HuH-7.5 (cell line): ENCODE results near the gene ZNF468.
"Not testable (repeated sequence)": the region's sequence is repeated elsewhere in the genome, so short reads cannot be mapped to it uniquely, and the experiment has no call there.

Experiments
- DNase-seq: peaks from one replicate; pipeline ENCODE4 v3.0.0; 2011; ENCODE audit warnings: low spot score

ZNF468 gene

DNA sequence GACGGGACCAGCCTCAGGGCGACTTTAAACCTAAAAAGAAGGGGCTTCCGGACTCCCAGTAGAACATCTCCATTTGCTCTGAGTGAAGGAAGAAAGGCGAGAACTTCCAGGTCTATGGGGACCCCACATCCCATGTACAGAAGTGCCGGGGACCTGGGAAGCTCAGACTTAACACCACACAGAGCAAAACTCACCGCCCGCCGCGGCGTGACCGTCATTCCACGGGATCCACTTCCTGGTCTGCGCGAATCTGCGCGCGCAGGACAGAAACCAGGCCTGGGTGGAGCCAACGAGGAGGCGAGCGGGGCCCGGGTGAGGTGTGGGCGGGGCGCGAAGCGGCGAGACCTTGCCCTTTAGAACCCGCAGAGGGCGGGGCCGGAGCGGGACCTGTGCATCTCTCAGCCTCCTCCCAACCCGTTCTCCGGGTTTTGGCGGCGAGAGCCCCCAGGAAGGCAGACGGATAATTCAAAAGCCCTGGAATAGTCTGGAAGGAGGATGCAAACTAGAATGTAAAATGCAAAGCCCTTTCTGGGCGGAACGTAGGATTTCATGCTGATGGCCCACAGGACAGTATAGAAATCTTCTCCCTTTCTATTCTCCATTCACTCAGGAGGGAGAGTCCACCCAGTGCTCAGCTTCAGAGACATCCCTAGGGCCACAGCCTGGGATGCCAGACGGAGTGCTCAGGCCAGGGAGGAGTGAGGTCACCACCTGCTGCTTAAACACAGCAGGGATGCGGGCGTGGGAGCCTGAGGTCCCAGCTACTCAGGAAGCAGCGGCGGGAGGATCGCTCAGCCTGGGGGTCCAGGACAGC, at the start of gene ZNF468:
Gene ZNF468, minus strand, starts transcription at position 242 of the 814 bp plus-strand sequence. CDS start 3,347 bp downstream, outside the sequence.
- DNase-seq = peak; percentile 31

DNA sequence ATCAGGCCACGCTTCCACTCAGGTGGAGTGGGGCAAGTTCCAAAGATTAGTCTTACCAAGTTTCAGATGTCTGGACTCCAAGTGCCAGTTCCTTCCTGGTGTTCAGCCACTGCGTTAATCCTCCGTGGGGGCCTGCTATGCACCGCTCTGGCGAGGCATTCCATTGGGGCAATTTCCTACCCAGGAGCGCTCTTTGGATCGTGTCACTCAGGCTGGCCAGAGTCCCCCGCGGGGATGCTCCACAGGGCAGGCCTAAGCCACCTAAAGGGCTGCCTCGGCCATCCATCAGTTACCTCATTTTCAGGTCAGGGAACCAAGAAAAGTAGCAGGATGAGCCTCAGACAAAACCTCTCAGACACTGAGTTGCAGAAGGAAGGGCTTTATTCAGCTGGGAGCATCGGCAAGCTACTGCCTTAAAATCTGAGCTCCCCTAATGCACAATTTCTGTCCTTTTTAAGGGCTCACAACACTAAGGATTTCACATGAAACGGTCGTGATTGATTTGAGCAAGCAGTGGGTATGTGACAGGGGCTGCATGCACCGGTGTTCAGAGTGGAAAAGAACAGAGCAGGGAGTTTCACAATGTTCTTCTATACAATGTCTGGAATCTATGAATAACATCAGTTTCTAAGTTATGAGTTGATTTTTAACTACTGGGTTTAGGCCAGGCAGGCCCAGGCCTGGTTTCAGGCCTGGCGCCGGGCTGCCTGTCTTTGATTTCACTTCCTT, 46.8 kb upstream of the ZNF468 start:
- DNase-seq = not testable (repeated sequence)

DNA sequence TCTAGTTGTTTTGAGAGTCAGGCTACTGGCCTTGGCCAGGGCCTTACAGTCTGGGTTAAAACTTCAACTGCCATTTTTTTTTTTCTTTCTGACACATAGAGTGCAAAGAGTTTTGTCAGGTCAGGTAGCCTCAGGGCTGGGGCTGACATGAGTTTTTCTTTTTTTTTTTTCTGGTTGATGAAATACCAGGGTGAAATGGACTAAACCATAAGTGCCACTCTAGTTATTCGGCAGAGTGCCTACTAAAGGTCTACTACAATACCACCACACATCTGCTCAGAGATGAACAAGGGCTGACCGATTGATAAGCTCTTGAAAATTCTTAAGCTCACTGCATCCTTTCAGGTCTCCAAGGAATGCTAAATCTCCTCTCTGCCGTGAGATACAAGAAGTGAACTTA, 44.4 kb upstream of the ZNF468 start:
- DNase-seq = no peak

DNA sequence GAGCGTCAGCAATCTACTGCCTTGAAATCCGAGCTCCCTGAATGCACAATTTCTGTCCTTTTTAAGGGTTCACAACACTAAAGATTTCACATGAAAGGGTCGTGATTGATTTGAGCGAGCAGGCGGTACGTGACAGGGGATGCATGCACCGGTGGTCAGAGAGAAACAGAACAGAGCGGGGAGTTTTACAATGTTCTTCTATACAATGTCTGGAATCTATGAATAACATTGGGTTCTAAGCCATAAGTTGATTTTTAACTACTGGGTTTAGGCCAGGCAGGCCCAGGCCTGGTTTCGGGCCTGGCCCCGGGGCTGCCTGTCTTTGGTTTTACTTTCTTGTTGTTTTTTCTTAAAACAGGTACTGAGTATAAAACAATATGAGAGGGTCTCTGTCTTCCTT, 41.2 kb upstream of the ZNF468 start:
- not testable (repeated sequence) for DNase-seq

DNA sequence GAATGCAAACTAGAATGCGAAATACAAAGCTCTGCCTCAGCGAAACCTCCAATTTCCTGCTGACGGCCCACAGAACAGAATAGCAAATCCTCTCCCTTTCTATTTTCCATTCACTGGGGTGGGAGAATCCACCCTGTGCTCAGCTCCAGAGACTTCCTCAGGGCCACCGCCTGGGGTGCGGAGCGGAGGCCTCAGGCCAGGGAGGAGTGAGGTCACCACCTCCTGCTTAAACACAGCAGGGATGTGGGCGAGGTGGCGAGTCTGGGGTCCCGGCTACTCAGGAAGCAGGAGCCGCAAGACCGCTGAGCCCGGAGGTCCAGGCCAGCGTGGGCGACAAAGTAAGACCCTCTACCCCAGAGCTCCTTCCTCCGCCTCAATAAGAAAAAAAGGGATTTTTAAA, 40.7 kb upstream of the ZNF468 start:
- DNase-seq = no peak

DNA sequence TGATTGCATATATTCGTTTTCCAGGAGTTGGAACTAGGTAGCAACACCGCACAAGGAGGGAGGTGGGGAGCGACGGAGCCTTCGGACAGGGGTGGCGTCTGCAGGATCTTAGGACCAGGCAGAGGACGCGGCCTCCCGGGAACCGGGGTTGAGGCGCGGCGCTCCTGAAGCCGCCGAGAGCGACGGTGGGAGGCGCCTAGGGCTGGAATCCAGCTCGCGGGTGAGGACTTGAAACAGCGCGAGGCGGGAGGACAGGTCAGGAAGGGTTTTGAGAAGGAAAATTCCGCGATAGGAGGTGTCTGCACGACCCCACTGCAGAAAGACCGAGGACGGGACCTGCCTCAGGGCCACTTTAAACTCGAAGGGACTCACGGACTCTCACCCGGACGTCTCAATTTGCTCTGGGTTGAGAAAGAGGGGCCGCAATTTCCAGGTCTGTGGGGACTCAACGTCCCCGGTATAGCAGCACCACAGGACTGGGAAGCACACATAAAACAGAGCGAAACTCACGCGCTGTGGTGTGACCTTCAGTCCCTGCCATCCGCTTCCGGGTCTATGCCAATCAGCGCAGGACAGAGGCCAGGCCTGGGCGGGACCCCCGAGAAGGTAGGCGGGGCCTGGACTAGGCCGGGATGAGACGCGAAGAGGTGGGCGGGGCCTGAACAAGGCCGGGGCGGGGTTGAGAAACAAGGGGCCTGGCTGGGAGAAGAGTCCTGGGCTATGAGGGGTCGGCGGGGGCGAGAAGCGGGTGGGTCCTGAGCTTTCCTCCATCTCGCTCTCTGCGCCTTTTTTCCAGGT, 39.9 kb upstream of the ZNF468 start, which contains the start of gene ZNF320:
Gene ZNF320, minus strand, starts transcription at position 498 of the 798 bp plus-strand sequence. CDS start 7,380 bp downstream, outside the sequence.
- peak; percentile 79 for DNase-seq

DNA sequence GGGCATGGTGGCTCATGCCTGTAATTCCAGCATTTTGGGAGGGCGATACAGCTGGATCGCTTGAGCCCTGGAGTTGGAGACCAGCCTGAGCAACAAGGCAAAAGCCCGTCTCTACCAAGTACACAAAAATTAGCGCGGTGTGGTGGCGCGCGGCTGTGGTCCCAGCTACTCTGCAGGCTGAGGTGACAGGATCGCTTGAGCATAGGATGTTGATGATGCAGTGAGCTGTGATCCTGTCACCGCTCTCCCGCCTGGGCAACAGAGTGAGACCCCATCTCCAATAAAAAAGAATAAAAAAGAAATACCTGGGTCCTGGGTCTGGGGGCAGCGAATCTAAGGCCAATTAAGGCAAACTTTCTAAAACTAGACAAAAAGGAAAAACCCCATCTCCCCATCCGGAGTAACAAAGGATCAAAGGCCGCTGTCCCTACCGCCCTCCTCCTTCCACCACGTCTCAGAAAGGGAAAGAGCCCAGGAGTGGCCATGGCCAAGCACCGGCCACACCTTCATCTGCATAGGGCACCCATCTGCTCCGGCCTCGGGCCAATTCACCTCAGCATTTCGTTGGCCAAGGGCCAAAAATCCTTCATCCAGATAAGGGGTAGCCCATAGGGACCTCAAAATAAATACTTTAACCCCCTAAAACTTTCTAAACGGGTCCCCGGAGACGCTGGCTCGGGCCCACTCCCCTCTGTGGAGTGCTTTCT, 39.2 kb upstream of the ZNF468 start:
- DNase-seq = peak; percentile 19

DNA sequence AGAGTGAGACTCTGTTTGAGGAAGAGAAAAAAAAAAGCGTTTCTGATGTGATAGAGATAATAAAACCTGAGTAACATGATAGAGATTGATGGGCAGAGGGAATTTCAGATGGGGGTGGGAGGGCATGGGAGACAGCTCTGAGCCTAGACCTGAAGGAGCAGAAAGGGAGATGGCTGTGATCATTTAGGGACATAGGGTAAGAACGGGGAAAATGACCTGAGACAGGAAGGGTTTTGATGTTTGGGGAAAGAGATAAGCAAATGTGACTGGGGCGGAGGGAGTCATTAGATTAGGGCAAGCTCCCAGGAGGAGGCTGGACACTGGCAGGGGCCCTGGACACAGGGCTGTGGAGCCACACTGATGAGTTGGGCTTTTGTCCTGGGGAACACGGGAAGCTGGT, 33.9 kb upstream of the ZNF468 start:
- no peak for DNase-seq

DNA sequence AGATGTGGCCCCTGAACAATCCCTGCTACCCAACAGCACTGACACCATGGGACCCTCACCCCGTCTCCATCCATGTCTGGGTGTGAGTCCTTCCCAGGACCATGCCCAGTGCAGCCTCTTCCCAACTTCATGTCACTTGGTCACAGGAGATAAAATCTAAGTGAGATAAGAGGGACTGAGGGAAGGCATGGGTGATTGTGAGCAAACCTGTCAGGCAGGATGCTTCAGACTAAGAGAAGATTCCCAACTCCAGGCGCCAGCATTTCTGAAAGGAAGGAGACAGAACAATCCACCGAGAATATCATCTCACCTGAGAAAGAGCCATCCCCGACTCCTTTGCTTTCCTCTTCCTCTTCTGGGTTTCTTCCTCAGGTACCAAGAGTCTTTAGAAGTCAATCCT, 32.5 kb upstream of the ZNF468 start:
- DNase-seq = no peak

DNA sequence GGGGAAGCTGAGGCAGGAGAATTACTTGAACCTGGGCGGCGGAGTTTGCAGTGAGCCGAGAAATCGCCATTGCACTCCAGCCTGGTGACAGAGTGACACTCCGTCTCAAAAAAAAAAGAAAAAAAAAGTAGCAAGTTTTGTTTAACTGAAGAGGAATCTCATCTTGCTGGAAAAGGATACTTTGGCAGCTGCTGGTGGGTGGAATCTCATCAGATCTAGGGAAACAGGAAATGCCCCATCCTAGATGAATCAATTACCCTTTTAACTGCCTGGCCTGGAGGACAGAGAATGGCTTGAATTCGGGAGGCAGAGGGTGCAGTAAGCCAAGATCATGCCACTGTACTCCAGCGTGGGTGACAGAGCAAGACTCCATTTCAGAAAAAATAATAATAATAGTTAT, 31.7 kb upstream of the ZNF468 start:
- DNase-seq = no peak

DNA sequence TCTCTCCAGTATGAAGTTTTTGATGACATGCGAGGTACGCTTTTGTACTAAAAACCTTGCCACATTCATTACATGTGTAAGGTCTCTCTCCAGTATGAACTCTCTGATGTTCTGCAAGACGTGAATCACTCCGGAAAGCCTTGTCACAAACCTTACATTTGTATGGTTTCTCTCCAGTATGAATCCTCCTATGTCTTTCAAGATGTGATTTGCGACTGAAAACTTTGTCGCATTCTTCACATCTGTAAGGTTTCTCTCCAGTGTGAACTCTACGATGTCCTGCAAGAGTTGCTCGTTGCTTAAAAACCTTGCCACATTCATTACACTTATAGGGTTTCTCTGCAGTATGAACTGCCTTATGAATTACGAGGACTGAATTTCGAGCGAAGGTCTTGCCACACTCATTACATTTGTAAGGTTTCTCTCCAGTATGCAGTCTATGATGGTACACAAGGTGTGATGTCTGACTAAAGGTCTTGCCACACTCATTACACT, 23.5 kb upstream of the ZNF468 start:
- DNase-seq = no peak

DNA sequence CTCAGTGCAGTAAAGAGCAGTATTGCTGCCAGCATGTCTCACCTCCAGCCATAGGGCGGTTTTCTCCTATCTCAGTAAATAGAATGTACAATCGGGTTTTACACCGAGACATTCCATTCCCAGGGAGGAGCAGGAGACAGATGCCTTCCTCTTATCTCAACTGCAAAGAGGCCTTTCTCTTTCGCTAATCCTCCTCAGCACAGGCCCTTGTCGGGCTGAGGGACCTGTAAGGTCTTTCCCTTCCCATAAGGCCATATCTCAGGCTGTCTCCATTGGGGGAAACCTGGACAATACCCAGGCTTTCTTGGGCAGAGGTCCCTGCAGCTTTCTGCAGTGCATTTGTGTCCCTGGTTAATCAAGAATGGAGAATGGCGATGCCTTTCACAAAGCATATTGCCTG, 15.6 kb upstream of the ZNF468 start:
- not testable (repeated sequence) for DNase-seq

DNA sequence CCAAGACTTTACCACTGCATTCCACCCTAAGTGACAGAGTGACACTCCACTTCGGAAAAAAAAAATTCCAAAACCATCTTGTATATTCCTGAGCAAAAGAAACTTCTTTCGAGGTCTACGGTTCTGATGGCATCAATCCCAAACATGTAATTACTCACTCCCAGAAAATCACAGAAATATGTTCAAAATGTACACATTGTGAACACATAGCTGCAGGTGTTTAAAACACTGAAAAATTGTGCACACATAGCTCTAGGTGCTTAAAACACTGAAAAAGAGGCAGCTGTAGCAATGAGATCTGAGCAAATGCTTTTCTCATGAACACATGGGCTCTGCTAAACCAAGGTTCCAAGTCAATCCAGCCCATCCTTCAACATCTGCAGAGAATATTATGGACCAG, 14.0 kb upstream of the ZNF468 start:
- DNase-seq = no peak

DNA sequence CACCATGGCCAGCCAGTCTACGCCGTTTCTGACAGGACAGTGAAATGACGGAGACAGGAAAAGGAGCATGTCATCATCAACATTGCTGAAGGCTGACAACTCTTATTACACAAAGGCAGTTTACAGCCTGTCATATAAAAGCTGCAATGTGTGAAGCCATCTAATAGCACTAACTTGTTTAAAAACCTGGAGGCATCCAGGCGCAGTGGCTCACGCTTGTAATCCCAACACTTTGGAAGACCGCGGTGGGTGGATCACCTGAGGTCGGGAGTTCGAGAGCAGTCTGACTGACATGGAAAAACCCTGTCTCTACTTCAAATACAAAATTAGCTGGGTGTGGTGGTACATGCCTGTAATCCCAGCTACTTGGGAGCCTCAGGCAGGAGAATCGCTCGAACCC, 10.6 kb upstream of the ZNF468 start:
- not testable (repeated sequence) for DNase-seq

DNA sequence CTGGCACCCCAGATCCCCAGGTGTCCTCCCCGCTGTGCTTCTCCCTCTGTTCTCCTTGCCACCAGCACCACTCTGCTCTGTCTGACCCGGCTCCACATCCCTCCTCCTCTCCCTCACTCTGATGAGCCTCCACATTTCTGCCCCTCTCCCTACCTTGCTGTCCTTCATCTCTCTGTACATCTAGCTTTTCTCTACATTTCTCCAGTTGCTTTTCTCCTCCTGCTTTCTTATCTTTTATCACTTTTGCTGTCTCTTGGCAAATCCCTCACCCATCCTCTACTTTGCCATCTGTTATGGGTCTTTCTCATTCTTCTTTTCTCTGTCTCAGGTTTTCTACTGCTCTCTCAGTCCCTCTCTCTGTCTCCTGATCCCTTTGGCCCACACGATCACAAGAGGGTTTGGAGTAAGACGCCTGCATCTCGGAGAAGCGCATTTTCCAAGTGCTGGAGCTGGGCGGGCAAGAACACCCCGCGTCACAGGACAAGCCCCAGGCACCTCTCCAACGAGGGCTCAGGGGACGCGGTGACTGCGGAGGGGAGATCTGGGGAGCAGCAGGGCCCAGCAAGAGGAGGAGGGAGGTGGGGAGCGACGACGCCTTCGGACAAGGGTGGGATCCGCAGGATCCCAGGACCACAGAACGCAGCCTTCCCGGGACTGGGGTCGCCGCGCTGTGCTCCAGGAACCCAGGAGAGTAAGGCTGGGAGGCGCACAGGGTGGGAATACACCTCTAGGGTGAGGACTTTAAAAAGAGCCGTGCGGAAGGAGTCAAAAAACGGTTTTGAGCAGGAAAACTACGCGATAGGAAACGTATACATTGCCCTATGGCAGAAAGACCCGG, 660 bp downstream of the ZNF468 start:
- DNase-seq = not testable (repeated sequence)

DNA sequence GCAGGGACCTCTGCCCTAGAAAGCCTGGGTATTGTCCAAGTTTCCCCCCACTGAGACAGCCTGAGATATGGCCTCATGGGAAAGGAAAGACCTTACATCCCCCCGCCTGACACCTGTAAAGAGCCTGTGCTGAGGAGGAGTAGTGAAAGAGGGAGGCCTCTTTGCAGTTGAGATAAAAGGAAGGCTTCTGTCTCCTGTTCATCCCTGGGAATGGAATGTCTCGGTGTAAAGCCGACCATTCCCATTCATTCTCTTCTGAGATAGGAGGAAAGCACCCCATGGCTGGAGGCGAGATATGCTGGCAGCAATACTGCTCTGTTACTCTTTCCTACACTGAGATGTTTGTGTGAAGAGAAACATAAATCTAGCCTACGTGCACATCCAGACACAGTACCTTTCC, 10.1 kb downstream of the ZNF468 start:
- DNase-seq = not testable (repeated sequence)

DNA sequence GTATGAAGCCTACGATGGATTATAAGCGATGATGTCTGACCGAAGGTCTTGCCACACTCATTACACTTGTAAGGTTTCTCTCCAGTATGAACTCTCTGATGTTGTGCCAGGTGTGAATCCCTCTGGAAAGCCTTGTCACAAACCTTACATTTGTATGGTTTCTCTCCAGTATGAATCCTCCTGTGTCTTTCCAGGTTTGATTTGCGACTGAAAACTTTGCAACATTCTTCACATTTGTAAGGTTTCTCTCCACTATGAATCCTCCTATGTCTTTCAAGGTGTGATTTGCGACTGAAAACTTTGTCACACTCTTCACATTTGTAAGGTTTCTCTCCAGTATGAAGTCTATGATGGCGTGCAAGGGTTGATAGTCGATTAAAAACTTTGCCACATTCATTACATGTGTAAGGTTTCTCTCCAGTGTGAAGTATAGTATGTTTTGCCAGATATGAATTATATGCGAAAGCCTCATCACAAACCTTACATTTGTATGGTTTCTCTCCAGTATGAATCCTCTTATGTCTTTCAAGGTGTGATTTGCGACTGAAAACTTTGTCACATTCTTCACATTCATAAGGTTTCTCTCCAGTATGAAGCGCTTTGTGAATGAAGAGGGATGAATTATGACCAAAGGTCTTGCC, 16.5 kb downstream of the ZNF468 start:
- DNase-seq = not testable (repeated sequence)

DNA sequence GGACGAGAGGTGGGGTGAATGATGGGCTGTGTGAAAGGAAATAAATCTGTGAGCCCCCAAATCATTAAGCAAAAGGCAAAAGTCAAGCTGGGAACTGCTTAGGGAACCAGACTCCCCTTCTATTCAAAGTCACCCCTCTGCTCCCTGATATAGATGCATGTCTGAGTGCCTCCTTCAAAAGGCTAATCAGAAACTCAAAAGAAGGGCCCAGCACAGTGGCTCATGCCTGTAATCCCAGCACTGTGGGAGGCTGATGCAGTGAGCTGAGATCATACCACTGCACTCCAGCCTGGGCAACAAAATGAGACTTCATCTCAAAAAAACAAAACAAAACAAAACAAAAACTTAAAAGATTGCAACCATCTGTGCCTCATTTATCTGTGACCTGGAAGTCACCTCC, 23.1 kb downstream of the ZNF468 start:
- not testable (repeated sequence) for DNase-seq

DNA sequence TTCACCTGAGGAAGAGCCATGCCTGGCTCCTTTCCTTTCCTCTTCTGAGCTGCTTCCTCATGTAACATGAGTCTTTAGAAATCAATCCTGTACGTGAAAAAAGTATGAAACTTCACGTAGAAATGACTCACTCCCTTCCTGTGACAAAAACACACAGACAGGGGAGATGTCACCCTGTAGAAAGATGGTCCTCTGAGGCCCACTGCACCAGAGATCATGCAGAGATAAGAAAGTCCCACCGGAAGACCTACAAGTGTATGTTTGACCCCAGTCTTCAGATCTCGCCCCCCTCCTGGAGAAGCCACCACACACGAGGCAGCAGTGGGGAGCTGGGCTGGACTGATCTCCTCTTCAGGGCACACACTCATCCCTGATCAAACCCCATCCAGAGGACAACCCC, 23.9 kb downstream of the ZNF468 start:
- DNase-seq = not testable (repeated sequence)

DNA sequence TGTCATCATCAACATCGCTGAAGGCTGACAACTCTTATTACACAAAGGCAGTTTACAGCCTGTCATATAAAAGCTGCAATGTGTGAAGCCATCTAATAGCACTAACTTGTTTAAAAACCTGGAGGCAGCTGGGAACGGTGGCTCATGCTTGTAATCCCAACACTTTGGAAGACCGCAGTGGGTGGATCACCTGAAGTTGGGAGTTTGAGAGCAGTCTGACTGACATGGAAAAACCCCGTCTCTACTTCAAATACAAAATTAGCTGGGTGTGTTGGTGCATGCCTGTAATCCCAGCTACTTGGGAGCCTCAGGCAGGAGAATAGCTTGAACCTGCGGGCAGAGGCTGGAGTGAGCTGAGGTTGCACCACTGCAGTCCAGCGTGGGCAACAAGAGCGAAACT, 27.6 kb downstream of the ZNF468 start:
- DNase-seq = not testable (repeated sequence)
